ENCODE results near the gene HEXD. TPM values are rescaled to one million over a fixed set of nuclear protein-coding genes. Genes with fewer than 3 reads are reported as not detected.
"Not testable (repeated sequence)": the region's sequence is repeated elsewhere in the genome, so short reads cannot be mapped to it uniquely, and the experiment has no call there.

Gene HEXD
- polyA plus RNA-seq, 1 donor = 29.3 TPM

GRCh38 chr17:82440991-82441627 lies 23.0 kb downstream of the HEXD start:
- no peak for DNase-seq

- no peak for DNase-seq
Observed at GRCh38 chr17:82441691-82442487, 23.7 kb downstream of the HEXD start.

DNA sequence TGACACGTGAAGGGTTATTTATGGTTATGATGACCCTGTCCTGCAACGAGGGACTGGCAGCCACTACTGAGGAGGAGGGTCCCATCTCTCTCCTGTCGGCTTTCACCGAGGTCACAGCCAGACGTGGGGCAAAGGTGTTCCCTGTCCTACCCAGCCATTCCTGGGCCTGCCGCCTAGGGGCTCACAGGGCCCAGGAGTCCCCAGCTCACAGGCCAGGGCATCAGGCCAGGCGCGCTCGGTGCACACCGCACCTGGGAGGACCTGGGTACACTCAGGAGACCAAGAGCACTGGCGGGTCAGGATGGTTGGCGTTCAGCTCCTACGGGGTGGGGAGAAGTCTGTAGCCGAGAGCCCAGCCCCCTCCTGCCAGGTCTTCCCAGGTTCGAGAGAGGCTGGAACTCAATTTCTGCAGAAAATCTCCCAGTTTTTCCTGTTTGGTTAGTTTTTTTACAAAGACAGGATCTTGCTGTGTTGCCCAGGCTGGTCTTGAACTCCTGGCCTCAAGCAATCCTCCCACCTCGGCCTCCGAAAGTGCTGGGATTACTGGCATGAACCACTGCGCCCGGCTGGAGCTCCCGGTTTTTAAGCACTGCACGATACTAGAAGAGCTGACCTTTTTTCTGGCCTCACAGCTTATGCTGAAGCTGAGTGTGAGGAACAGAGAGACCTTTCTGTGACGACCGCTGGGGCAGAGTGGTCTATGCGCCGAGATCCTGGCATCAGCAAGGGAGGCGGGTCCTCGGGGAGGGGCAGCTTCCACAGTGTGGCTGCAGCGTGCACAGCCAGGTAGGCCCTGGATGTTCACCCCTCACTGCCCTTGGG lies 24.7 kb downstream of the HEXD start:
- no peak for DNase-seq

DNA sequence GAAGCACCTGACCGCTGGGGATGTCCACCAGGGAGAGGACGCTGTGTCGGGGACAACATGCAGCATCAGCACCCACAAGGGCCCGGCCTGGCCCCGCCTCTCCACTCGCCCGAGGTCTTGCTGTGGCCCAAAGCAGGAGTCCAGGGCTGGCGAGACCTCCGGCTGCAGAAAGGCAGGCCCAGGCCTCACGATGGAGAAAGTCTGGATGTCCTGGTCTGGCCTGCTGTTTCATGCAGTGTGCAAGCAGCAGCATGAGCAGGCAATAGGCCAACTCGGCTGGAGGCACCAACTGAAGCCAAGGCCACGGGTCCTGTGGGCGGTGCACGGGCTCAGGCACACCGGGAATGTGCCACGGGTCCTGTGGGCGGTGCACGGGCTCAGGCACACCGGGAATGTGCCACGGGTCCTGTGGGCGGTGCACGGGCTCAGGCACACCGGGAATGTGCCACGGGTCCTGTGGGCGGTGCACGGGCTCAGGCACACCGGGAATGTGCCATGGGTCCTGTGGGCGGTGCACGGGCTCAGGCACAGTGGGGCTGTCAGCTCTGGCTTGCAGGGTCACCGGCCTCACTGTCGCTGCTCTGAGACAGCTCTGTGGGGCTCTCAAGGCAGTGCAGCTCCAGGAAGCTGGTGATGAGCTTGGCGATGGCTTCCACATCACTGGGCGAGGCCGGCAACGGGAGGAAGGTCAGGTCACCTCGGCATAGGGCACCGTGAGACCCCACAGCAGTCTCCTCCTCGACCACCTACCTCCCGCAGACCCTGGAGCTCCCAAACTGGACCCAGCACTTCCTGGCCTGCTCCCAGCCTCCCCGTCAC lies 25.5 kb downstream of the HEXD start:
- DNase-seq = no peak

GRCh38 chr17:82444284-82444893 lies 26.2 kb downstream of the HEXD start:
- no peak for DNase-seq

DNA sequence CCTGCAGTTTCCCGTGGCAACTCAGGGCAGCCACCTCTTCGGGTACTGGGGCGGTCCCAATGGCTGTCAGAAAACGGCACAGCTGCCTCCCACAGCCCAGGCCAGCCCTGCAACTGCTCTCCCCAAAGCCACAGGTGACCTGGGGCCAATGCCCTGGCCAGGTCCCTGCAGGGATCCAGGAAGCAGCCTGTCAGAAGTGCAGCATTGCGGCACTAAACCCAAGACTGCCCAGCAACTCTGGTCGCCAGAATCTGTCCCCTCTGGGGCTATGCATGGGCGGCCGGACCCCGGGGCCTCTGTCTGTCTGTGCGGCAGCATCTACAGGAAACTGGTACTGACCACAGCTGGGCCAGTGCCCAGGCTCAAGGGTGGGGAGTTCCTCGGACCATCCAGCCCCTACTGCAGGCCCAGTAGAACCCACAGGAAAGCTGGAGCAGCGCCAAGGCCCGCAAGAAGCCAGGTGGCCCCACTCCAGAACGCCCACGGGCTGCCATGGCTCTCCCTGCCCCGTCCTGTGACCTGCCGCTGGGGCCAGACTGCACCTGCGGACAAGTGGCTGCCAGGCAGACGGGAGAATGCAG lies 26.9 kb downstream of the HEXD start:
- no peak for DNase-seq

DNA sequence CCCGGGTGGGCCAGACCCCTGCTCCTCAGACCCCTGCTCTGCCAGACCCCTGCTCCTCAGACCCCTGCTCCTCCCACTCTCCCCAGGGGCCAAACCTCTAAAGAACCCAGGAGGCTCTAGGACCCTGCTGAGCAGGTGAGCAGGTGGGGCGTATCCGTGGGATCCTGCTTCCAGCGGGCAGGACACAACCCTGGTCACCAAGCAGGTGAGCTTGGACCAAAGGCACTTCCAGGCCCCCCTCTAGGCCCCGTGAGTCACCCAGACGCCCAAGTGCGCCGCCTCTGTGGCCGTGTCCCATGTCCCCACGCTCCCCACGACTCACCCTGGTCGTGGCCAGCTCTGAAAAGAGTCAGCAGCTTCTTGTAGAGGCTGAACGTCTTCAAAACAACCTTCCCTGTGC lies 27.4 kb downstream of the HEXD start:
- no peak for DNase-seq

GRCh38 chr17:82446124-82446523 lies 28.0 kb downstream of the HEXD start:
- DNase-seq = no peak

GRCh38 chr17:82446649-82447048 lies 28.5 kb downstream of the HEXD start:
- DNase-seq = no peak

GRCh38 chr17:82447876-82448275 lies 29.7 kb downstream of the HEXD start:
- DNase-seq = no peak

DNA sequence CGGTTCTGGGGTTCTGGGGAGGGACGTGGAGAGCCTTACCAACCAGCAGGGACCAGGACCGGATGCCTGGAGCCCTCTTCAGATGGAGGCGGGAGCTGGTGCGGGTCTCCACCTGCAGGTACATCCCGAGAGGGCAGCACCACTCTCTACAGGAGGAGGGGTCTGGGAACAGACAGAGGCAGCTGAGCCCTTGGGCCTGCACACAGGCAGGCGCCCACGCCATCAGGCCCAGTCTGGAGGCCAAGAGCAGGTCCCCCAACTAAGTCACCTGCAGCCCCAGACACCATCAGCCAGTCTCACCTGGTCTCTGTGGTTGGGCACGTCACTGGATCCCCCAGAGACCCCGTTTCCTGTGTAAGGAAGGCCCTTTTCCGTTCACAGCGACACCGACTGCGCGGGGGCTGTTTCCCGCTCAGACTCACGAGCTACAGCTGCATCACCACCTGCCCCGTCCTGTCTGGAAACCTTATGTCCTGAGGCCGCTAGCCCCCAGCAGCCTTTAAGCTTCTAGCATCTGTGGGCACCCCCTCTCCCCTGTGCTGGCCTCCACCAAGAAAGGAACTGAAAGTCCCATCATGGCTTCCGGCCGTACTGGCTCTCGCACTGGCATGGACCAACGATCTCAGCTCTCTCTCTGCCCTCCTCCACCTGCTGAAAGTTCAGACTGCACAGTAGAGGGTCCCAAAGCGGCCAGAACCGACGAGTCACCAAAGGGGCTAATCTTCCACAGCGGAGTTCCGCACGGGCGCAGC lies 31.2 kb downstream of the HEXD start:
- DNase-seq = no peak

GRCh38 chr17:82449883-82450356 lies 31.8 kb downstream of the HEXD start:
- DNase-seq = no peak

- peak; percentile 89 for DNase-seq
Observed at GRCh38 chr17:82450357-82451106, 32.4 kb downstream of the HEXD start, which contains the start of gene CYBC1. Gene CYBC1 (minus strand): TSS chr17:82450752. CDS start chr17:82449254, 1,498 bp downstream.

DNA sequence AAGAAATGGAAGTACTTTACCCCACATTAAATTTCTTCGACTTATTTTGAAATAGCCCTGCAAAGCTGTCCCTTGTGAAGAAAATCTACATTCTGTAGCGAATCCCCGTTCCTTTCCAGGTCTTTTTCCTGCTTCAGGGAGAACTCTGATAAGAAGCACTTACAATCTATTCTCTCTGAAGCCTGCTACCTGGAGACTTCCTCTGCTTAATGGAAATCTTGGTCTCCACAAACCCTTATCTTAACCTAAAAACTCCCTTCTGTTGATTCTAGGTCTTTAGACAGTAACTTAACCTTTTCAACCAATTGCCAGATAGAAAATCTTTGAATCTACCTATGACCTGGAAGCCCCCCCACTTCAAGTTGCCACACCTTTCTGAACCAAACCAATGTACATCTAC lies 34.0 kb downstream of the HEXD start:
- no peak for DNase-seq

GRCh38 chr17:82453151-82453550 lies 35.0 kb downstream of the HEXD start:
- not testable (repeated sequence) for DNase-seq

DNA sequence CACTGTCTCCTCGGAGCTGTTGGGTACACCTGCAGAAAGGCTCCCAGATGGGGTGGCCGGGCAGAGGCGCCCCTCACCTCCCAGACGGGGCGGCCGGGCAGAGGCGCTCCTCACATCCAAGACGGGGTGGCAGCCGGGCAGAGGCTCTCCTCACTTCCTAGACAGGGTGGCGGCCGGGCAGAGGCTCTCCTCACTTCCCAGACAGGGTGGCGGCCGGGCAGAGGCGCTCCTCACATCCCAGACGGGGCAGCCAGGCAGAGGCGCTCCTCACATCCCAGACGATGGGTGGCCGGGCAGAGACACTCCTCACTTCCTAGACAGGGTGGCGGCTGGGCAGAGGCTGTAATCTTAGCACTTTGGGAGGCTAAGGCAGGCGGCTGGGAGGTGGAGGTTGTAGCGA lies 35.6 kb downstream of the HEXD start:
- not testable (repeated sequence) for DNase-seq

DNA sequence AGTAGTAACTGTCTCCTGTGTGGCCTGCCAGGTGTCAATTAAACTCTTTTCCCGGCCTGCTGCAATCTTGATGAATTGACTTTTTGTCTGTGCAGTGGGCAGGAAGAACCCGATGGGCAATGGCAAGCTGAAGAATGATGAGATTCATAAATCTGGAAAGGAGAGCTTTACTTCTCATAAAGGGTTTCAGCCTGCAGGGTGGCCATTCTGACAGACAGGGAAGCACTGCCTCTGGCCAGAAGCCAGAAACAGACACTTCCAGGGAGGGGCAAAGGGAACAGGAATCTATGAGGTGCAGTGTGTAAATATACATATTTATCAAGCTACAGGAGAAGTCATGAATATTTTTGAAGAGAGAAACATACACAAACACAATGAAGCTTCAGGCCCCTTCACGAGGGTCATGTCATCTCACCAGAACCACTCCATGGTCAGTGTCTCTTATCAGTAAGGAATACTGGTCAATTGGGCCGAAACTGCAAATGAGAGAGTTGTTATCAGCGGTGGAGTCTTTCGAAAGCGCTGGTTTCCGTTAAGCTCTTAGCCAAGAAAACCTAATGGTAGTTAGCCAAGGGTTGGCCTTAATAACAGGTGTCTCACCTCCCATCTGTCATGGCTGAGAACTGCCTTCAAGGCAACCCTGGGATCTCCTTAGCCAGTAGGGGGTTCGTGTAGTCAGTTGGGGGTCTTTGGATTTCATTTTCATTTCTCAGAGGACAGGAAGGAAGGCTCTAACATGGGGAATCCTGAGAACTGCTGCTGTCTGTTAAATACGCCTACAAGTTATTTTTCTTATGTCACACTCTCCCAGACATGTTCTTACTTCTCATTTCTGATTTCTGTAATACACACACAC lies 39.2 kb downstream of the HEXD start:
- no peak for DNase-seq

DNA sequence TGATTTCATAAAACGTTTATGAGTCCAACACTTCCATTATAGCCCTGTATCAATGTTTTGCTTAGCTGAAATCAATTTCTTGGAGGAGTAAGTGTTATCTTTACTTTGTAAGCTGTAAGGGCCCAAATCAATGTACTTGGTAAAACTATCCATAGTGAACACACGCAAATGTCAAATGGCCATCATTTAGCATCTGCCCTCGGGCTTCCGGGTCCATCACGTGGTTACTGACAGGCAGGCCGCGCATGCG lies 39.7 kb downstream of the HEXD start:
- DNase-seq = no peak
